ENCODE measurements around the gene APOA5. TPM values are rescaled to one million over a fixed set of nuclear protein-coding genes. Genes with fewer than 3 reads are reported as not detected.

Gene APOA5
- total and polyA plus RNA-seq, 2 of the 13 experiments (the other 11 are each of a cell fraction or from before 2014, with no cell fraction given), result 44.0 to 49.1 TPM

DNA sequence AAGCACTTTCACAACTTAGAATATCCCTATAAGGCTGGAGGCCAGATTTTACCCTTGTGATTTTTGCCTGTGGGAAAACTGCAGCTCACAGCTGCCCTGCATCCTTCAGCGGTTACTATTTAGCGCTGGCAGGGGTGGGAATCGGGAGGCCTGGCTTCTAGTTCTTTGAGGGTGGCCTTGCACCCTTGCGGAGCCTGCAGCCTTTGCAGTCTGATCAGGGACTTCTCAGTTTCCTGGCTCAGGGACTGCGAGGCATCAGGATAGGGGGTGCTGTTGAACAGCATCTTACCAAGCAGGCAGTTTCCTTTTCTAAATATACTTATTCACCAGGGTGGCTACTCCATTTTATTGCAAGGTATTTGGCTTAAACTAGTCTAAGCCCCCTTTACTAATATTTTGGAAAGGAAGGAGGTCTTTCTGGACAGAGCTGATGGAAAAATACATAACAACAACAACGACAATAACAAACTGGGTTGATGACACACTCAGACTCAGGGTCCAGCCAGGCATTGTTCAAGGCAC is 48.6 kb upstream of the APOA5 start (continued):
- TF ChIP-seq, protein P1, sequence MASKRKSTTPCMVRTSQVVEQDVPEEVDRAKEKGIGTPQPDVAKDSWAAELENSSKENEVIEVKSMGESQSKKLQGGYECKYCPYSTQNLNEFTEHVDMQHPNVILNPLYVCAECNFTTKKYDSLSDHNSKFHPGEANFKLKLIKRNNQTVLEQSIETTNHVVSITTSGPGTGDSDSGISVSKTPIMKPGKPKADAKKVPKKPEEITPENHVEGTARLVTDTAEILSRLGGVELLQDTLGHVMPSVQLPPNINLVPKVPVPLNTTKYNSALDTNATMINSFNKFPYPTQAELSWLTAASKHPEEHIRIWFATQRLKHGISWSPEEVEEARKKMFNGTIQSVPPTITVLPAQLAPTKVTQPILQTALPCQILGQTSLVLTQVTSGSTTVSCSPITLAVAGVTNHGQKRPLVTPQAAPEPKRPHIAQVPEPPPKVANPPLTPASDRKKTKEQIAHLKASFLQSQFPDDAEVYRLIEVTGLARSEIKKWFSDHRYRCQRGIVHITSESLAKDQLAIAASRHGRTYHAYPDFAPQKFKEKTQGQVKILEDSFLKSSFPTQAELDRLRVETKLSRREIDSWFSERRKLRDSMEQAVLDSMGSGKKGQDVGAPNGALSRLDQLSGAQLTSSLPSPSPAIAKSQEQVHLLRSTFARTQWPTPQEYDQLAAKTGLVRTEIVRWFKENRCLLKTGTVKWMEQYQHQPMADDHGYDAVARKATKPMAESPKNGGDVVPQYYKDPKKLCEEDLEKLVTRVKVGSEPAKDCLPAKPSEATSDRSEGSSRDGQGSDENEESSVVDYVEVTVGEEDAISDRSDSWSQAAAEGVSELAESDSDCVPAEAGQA (IDR thresholded peaks at IDR 0.05; ENCODE audit: low read depth), result no peak
- TF ChIP-seq, protein P1 (CRISPR knock-in tag; IDR thresholded peaks at IDR 0.05; ENCODE audit: borderline replicate concordance), result no peak
- 0 out of 2 replicates have a peak, but pooled peaks have one; percentile 73 for TF ChIP-seq ZSCAN20 (CRISPR knock-in tag; IDR thresholded peaks at IDR 0.05; ENCODE audit: borderline replicate concordance)
- peak; percentile 14; the same call in 1 of the 2 replicates for TF ChIP-seq ZFY (CRISPR knock-in tag; IDR thresholded peaks at IDR 0.05)
- TF ChIP-seq NR2F6 (IDR thresholded peaks at IDR 0.05), result no peak
- 0 out of 2 replicates have a peak, but pooled peaks have one; percentile 2 for TF ChIP-seq NR2F6 (CRISPR knock-in tag; IDR thresholded peaks at IDR 0.05)
- TF ChIP-seq ZNF350 (CRISPR knock-in tag; IDR thresholded peaks at IDR 0.05; ENCODE audit: borderline replicate concordance, low read depth), result no peak; the same call in 1 of the 2 replicates
- no peak for TF ChIP-seq ZNF878 (CRISPR knock-in tag; IDR thresholded peaks at IDR 0.05)
- TF ChIP-seq PITX1 (CRISPR knock-in tag; IDR thresholded peaks at IDR 0.05), result no peak
- TF ChIP-seq ELF1 (CRISPR knock-in tag; IDR thresholded peaks at IDR 0.05), result no peak
- TF ChIP-seq GABPB1 (CRISPR knock-in tag; IDR thresholded peaks at IDR 0.05), result no peak
- TF ChIP-seq, protein P2, sequence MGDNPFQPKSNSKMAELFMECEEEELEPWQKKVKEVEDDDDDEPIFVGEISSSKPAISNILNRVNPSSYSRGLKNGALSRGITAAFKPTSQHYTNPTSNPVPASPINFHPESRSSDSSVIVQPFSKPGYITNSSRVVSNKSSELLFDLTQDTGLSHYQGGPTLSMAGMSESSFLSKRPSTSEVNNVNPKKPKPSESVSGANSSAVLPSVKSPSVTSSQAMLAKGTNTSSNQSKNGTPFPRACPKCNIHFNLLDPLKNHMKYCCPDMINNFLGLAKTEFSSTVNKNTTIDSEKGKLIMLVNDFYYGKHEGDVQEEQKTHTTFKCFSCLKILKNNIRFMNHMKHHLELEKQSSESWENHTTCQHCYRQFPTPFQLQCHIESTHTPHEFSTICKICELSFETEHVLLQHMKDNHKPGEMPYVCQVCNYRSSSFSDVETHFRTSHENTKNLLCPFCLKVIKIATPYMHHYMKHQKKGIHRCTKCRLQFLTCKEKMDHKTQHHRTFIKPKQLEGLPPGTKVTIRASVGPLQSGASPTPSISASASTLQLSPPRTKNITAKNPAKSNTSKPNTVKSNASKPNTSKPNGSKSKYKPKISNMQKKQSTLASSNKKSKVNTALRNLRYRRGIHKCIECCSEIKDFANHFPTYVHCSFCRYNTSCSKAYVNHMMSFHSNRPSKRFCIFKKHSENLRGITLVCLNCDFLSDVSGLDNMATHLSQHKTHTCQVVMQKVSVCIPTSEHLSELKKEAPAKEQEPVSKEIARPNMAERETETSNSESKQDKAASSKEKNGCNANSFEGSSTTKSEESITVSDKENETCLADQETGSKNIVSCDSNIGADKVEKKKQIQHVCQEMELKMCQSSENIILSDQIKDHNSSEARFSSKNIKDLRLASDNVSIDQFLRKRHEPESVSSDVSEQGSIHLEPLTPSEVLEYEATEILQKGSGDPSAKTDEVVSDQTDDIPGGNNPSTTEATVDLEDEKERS (CRISPR knock-in tag; IDR thresholded peaks at IDR 0.05), result no peak
- TF ChIP-seq ZNF772 (CRISPR knock-in tag; IDR thresholded peaks at IDR 0.05), result no peak
- TF ChIP-seq XRCC5 (optimal IDR thresholded peaks at IDR 0.05; ENCODE audit: low read length), result no peak
- no peak for TF ChIP-seq SIN3A (IDR thresholded peaks at IDR 0.05; ENCODE audit: borderline replicate concordance, low read depth, low read length)
- no peak for TF ChIP-seq XBP1 (CRISPR knock-in tag; IDR thresholded peaks at IDR 0.05)
- TF ChIP-seq TMF1 (CRISPR knock-in tag; IDR thresholded peaks at IDR 0.05; ENCODE audit: low read depth), result no peak
- TF ChIP-seq ZNF749 (CRISPR knock-in tag; IDR thresholded peaks at IDR 0.05; ENCODE audit: borderline replicate concordance), result no peak
- TF ChIP-seq SP4 (CRISPR knock-in tag; IDR thresholded peaks at IDR 0.05), result no peak
- TF ChIP-seq, protein P3, sequence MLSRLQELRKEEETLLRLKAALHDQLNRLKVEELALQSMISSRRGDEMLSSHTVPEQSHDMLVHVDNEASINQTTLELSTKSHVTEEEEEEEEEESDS (CRISPR knock-in tag; IDR thresholded peaks at IDR 0.05; ENCODE audit: borderline replicate concordance), result no peak
- TF ChIP-seq PHF5A (CRISPR knock-in tag; IDR thresholded peaks at IDR 0.05; ENCODE audit: low read depth, unreplicated experiment), result no peak
- no peak for TF ChIP-seq ZNF343 (CRISPR knock-in tag; IDR thresholded peaks at IDR 0.05)
- TF ChIP-seq ZNF629 (CRISPR knock-in tag; conservative IDR thresholded peaks at IDR 0.05), result 0 out of 2 replicates have a peak, but pooled peaks have one; percentile 3
- no peak for TF ChIP-seq ZBTB21 (CRISPR knock-in tag; IDR thresholded peaks at IDR 0.05)

All from HepG2 (cell line).